COLO668 (cell line): ENCODE measurements around the gene HYDIN.
"Not testable (repeated sequence)": the region's sequence is repeated elsewhere in the genome, so short reads cannot be mapped to it uniquely, and the experiment has no call there.

Source experiments
- DNase-seq: peaks from one replicate; lab custom pipeline; 2025; ENCODE audit not compliant: unreplicated experiment; lab: John Stamatoyannopoulos, UW

Gene HYDIN

DNA sequence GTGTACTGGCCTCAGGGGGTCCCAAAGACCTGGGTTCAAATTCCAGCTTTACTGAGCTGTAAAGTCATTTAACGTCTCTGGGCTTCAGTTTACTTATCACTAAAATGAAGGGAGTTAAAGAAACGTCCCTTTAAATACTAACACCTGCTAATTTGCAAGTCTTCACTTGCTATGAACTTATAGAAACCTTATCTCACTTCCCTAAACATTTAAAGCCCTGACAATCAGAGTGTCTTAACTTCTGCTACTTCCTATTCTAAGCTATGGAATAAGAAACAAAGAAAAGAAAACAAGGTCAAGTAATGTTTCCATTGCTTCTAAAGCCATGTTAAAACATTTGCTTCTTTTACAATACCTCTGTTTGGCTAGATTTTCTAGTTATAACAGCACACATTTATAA lies 87.3 kb downstream of the HYDIN start:
- DNase-seq: not testable (repeated sequence)

DNA sequence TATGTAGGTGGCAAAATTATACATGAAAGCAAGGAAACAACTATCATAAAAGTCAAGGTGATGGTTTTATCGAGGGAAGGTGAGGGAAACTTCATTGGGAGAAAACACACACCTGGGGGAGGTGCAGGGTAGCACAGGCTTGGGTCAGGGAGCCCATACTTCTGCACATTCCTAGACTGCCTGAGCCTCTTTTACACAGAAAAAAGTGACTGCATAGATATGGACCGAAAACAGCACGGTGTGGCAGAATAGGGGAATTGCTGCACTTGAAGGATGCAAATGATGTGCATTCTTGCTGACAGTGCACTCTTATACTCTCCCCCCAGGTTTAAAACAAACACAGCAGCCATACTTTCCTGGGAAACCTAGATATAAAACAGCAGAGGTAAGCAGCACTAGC lies 120.0 kb downstream of the HYDIN start:
- DNase-seq: not testable (repeated sequence)

DNA sequence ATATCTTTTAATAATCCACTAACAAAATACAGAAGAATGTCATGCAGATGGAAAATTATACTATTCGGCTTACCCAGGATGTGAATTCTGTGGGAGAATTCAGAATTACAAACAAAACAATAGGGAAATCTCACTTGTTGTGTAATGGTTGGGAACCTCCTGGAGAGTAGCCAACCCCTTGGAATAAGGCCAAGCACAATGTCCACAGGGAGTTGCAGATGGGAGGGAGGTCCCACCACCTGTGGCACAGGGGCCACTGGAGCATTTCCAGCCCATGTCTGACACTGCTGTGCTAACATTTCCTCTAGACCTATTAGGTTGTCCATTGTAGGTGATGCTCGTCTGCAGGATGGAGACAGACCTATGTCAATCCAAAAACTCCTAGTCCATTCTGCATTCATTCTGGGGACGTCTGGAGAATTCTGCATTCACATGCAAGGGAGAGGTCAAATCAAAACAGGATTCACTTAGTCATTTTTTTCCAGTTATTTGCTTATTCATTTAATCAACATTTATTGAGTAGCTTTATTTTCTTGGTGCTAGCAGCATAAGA lies 120.8 kb downstream of the HYDIN start:
- not testable (repeated sequence) for DNase-seq

DNA sequence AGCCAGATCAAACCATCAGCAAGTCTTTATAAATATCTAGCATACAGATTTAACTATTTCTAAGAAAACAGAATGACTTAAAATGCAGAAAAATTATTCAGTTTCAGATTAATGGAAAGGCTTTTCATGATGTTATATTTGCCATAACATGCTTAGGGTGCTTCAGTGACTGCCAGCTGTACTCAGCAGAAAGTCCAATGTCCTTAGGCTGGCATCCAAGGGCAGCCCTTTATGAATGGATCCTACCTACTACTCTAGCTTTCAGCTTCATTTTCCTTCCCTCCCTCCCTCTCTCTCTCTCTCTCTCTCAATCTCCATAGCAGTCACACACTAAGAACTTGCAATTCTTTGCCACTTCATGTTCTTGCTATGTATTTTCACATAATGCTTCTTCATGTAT lies 124.6 kb downstream of the HYDIN start:
- not testable (repeated sequence) for DNase-seq

DNA sequence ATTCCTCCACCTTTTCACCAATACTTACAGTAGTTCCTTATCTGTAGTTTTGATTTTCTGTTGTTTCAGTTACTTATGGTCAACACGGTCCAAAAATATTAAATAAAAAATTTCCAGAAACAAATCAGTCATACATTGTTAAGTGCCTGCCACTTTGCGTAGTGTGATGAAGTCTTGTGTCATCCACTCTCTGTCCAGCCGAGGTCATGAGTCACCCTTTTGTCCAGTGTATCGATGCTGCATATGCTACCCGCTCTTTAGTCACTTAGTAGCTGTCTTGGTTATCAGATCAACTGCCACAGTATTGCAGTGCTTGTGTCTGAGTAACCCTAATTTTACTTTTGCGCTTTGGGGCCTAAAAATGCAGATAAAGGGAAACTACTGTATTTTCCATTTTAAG lies 146.9 kb downstream of the HYDIN start:
- DNase-seq: not testable (repeated sequence)

DNA sequence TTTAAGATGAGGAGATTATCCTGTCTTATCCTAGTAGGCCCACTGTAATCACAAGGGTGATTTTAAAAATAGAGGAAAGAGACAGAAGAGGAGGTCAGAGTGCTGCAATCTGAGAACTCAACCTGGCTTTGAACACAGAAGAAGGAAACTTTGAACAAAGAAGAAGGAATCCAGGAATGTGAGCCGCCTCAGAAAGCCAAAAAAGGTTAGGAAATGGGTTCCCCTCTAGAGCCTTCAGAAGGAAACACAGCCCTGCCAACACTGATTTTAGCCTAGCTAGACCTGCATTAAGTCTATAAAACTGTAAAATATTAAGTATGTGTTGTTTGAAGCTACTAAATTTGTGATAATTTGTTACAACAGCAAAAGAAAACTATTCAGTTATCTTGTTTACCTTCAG lies 149.7 kb downstream of the HYDIN start:
- not testable (repeated sequence) for DNase-seq

DNA sequence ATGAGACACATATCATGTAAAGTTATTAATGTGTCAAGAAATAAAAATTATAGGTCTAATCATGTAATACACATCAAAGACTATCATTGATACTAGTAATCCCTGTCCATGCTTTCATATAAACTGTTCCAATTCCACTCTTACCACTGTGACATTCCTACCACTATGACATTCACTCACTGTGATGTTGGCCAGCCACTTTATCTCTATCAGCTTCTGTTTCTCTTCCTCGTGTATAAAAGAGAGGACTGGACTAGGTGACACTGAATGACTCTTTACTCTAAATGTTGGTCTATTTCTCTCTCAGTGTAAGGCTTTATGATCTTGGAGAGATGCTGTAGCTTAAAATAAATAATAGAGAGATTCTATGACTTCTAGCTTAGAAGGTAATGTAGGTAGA lies 150.3 kb downstream of the HYDIN start:
- DNase-seq: not testable (repeated sequence)

DNA sequence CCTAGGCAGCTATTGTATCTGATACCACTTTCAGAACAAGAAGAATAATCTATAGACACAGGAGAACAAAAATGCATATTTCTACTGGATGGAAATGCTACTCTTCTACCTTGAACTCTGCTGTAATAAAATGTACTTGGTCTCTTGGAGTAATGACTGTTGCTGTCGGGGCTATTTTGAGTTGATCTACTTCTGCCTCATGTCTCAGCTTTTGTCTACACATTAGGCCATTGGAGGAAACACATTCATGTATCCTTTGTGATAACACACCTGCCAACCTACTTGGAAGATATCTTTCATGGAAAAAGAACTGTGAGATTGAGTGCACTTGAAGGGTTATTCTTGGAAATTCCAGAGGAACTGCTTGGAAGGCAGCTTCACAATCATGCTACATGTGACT lies 159.9 kb downstream of the HYDIN start:
- DNase-seq: not testable (repeated sequence)

DNA sequence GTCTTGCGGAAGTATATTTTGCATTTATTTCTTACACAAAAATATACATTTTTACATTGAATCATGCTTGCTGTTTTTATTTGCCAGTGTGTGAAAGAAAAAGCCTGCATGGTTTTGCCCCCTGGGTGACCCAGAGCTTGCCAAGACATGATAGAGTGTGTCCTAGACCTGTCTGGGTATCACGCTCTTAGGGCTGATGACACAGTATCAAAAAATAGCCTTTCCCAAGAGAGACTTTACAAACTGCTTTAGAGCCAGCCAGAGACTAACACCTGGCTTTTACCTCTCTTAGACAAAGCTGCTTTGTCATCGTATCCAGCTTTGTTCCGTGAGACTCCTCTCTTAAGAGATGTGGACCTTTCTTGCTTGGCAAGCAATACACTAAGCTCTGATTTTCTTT lies 160.7 kb downstream of the HYDIN start:
- not testable (repeated sequence) for DNase-seq

DNA sequence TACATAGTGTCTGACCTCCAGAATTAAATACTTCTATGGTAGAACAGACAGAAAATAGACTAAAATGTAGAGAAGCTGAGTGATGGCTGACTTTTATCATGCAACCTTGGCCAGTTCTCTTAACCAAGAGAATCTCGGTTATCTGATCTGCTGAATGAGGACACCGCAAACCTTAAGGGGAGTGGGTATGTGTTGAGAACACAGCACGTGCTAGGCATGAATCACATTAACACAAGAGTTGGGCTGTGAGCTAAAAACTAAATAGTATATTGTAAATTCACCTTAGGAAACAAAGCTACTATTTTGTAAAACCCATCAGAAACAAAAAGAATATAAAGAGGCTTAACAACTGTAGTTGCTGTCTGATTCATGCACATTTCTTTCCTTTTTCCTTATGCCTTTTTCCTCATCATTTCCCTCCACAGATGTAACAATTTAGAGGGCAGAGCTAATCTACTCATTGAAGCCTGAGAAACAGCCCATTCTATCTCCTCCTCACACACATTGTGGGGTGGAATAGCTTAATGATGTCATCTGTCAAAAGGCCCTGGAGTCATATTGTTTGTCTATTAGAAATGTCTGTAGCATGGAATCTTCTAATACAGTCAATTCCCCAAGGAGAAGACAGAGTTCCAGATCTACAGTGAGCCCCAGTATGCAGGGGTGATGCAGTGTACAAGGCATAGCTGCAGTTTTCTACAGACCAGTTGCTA lies 176.5 kb downstream of the HYDIN start:
- not testable (repeated sequence) for DNase-seq

DNA sequence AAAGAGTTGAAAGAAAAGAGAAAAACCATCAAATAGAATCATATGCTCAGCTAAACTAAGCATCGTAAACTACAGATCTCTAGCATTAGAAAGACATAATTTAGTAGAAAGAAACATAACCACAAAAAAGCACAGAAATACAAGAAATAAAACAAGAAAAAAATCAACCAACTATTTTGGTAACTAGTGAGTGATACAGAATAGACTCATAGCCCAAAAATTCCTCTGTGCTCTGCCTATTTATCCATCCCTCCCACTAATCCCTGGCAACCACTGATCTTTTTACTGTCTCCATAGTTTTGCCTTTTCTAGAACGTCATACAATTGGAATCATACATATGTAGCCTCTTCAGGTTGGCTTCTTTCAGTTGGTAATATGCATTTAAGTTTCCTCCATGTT lies 180.2 kb downstream of the HYDIN start:
- not testable (repeated sequence) for DNase-seq

DNA sequence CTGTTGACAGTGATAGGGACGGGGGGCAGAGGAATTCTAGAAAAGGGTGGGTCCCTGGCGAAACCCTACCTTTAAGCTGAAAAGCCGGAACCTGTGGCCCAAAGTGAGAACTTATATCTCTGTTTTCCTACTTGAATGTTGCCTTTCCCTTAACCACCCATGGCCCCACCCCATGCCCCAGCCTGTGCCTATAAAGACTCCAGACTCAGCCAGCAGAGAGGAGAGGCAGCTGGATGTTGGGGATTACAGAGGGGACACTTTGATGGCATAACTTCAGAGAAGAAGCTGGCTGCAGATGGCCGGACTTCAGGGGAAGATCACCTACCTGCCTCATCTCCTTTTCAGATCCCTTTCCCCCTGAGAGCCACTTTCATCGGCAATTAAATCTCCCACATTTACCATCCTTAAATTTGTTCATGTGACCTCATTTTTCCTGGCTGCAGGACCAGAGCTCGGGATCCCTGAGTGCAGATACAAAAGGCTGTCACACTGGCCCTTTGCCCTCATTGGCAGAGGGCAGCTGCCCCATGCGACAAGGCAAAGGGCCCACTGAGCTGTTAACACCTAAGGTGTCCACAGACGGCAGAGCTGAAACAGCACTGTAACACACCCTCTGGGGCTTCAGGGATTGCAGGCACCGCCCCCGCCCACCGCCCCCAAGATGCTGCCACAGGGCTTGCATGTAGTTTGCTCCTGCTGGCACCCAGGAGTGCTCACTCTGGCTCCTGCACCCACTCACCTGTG lies 191.0 kb downstream of the HYDIN start:
- not testable (repeated sequence) for DNase-seq

DNA sequence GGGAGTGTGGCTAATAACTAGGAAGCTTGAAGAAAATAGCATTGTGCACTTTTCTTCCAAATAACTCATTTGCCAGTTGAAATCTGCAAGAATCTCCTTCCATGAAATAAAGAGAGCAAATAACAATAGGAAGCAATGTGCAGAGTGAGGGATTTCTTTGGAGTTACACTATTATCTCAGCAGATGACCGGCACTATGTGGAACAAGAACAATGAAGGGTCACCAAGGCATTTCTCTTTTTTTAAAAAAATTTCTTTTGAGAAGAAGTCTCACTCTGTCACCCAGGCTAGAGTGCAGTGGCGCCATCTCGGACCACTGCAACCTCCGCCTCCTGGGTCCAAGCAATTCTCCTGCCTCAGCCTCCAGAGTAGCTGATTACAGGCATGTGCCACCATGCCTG lies 192.1 kb downstream of the HYDIN start:
- not testable (repeated sequence) for DNase-seq

DNA sequence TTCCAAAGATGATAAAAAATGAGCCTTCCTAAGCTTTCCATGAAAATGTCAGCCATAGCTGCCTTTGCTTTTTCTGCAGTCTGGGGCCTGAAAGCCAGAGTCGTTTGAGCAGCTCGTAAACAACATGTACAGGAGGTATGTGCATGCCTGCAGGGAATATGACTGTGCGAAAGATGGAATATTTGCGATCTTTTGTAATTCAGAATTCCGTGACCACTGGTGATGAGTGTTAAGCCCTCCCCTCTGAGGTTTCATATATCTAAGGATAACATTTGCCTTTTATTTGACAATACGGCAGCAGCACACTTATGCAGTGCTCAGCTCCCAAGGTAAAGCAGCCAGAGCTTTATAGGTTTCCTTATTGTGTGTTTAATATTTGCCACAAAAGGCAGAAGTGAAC lies 192.5 kb downstream of the HYDIN start:
- DNase-seq: not testable (repeated sequence)

DNA sequence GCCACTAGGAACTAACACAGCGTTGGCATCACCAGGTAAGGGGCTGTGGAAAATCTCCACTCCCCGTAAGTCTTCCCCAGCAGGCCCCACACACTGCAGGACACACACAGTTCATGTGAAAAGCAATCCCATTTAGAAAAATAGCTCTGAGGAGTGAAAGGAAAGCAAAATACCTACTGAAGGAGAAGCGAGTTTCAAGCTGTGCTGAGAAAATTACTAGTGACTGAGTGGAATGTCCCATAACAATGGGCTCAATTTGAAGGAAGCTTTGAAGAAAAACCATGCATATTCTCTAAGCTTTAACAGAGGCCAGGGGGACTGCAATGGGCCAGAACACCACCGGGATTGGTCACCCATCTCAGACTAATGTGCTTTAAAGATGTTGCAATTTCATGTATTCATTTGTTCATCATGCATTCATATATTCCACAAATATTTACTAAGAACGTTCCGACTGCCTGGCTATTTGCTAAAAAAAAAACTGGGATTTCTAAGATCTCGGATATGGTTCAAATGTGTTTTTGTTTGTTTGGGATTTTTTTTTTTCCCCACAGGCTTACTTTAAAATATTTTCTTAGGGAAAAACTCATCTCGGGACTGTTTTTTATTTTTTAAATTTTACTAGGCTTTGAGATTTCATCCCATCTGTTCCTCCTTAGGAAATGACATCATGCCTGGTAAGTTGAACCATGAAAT lies 202.3 kb downstream of the HYDIN start:
- DNase-seq: not testable (repeated sequence)

DNA sequence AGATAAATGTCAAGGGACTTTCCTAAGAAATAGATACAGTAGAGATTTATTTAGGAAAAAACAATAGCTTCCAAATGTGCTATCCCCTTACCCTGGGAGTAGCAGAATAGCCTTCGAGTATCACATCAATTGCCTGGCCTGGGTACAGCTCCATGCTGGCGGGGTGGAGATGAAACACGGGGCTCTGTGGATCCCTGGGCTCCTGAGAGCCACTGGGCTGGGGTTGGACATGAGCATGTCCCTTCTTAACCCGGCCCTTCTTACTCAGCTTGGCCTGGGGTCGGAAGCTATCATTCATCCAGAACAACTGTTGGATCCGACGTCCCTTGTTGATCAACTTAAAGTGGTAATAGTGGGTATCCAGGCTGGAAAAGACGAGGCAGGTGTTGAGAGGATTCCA lies 203.0 kb downstream of the HYDIN start:
- DNase-seq: not testable (repeated sequence)

DNA sequence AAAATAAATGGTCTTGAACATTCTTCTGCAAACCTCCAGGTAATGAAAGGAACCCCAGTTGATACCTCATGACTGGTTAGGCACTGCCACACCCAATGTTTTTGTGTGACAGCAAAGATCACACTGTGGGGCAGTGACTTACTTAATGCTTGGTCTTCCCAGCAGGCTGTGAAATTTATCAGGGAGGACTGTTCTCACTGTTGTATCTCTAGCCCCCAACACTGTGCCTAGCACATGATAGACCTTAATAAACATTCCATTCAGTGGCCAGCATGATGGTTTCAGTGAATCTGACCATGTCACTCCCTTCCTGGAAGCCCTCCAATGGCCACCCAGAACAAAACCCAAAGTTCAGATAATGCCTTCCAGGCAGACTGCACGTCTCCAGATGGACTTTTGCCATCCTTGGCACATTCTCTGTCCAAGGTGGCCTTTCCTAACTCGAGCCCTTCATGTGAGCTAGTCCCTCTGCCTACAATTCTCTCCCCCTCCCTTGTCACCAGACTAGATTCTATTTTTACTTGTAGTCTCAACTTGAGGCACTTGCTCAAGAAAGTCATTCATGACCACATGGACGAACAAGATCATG lies 206.6 kb downstream of the HYDIN start:
- DNase-seq: not testable (repeated sequence)

DNA sequence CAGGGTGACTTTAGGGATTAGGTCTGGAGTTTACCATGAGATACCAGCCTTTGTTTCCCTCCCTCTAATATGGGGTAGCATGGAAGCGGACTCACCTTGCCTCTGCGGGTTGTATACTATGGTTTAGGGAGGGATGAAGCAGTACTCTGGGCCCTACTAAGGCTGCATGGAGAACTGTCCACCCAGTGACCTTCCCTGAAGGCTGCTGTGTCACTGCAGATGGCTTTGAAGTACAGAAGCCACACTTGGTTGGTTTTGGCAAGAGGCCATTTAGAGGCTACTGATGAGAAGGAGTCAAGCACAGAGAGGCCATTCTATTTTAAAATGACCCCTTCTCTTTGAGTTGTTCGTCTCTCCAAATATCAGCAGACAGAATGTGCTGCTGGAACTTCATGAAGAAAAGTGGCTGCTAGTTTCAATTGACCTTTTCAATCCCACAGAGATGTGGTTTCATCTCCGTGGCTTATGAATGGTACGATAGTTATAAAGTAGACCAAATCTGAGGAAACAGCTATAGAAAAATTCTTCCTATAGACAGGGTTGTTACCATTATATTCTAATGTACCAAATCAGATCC lies 208.5 kb downstream of the HYDIN start:
- DNase-seq: not testable (repeated sequence)

DNA sequence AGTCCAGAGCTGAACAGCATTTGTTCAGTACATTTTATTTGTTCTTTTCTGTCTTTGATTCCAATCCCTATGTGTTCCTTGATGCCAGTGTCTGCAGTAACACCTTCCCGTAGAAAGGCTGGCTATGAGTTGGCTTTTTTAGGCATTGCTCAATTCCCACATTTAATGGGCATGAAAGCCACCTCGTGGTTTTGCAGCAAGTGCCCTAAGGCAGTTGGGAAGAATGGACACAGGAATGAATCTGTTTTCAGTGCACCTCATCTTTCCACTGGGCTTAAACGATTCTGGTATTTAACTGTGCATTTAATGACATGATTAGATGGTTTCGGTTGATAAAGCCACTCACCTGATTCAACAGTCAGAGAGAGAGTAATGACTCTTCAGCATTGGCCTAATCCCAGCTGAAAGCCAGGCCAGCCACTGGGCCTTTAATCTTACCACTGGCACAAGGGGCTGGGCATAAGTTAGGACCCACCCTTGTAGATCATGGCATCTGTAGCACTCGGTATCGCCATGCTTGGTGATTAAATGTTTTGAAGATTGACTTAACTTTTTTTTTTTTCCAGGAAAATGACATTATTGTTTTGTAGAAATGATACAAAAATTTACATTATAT lies 211.3 kb downstream of the HYDIN start:
- DNase-seq: not testable (repeated sequence)

DNA sequence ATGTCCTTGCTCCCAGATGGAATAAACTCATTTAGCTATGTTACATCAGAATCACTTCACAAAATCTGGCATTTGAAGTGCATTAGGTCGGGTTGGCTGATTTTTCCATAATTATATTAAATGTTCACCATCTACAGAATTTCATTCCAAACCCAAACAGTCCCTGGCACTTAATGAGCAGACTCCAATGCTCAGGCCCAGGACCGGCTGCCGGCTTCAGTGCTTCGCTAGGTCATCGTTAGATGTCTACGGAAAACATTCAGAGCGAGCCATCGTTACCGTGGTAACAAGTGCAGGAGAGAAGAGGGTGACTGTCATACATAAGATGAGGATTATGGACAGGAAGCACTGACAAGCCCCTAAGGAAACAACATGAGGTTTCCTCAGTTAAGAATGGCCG lies 215.1 kb downstream of the HYDIN start:
- DNase-seq: not testable (repeated sequence)
